Activated CD8-positive, alpha-beta memory T cell treated with anti-CD3 and anti-CD28 coated beads for 36 hours (primary cell): ENCODE data around the gene AZI2. TPM values are rescaled to one million over a fixed set of nuclear protein-coding genes. Genes with fewer than 3 reads are reported as not detected.

Experiments
- CTCF ChIA-PET: fragments of 350-600 bp; sonication (Branson Sonifier 250); formaldehyde crosslinking; loops from one replicate; lab custom pipeline; 2021; ENCODE audit warnings: antibody characterized with exemption; lab: Charles Lee
- POLR2A ChIA-PET: fragments of 350-600 bp; sonication (Branson Sonifier 250); formaldehyde crosslinking; loops from one replicate; lab custom pipeline; 2021; ENCODE audit warnings: antibody characterized with exemption; lab: Charles Lee
- total RNA-seq, 2 experiments: library from RNA; stranded (reverse); gene quantifications; one replicate each; pipeline ENCODE4 v1.2.3, GENCODE V29; 2021

AZI2 gene
- total RNA-seq, 2 experiments from 2014 or later, result 27.3 to 32.4 TPM

DNA sequence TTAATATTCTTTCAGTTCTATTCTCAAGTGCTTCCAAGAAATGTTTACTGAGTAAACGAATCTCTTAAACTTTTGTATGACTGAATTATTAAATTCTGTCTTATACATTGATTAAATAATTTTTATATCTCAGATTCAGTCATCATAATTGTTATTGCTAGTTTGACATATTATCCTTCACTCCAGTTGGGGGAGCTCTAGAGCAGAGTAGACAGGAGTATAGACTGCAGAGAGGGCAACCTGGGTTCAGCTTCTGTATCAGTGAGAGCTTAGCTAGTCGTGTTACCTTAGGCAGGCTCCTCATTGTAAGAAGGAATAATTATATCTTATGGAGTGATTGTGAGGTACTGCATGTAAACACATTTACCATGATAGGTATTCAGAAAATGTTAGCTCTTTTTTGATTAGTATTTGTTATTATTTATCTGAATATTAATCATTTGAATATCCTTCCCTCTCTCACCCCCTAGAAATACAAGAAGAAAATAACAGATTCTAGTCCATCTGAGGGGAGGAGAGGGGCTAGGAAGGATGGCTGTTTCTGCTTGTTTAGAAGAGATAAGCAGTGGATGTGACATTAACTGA is 31.1 kb downstream of the AZI2 start:
- POLR2A ChIA-PET, result no interaction called here
- CTCF ChIA-PET, result interaction anchor here (0.5 to 0.9 kb wide), 3 partner anchors 606 to 844 kb away, joined by 4 to 5 read pairs (median 4); no protein-coding TSS in a partner anchor

DNA sequence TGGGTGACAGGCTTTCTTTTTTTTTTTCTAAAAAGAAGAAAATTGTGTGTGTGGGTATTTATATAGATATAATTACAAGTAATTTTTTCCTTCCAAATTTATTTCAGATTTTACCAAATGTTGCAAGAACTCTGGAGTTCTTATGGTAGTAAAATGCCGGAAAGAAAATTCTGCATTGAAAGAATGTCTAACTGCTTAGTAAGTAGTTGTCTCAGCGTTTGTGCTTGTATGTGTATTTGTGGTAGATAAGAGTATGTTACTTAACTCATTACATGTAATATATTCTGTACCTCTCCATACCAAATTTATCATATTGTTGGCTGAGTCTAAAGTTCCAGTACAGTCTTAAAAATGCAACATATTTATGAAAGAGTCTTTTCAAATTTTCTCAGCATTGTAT is 32.4 kb downstream of the AZI2 start:
- ChIA-PET POLR2A (no interaction called here), CTCF (no interaction called here)

DNA sequence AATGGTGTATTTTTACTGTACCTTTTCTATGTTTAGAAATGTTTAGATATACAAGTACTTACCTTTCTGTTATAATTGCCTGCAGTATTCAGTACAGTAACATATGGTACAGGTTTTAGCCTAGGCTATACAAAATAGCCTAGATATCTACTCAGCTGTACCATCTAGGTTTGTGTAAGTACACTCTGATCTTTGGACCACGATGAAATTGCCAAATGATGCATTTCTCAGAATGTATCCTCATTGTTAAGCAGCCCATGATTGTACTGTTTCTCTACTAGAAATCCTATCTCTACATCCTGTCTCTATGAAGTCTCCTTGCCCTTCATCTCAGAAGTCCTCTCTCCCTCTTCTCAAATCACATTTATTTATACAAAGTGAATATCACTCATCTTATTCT is 32.9 kb downstream of the AZI2 start:
- POLR2A ChIA-PET, result no interaction called here
- CTCF ChIA-PET, result no interaction called here

DNA sequence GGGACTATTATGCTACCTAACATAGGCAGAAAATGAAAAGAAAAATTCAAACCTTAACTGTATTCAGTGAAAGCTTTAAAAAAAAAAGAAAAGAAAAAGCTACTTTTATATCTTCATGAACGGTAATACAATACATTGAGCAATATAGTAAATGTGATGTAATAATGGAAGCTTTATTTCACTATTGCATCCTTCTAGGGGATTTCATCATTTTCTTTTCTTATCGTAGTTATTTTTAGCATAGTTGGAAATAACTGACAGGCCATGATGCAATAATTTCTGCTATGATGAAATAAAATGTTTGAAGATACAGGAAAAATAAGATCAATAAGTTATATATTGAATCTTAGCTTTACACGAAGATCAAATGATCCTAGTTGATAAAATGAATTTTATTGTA is 40.4 kb downstream of the AZI2 start:
- POLR2A ChIA-PET, result interaction anchor here (0.7 kb wide), 1 partner anchor 466 kb away, joined by 3 read pairs; no protein-coding TSS in a partner anchor

DNA sequence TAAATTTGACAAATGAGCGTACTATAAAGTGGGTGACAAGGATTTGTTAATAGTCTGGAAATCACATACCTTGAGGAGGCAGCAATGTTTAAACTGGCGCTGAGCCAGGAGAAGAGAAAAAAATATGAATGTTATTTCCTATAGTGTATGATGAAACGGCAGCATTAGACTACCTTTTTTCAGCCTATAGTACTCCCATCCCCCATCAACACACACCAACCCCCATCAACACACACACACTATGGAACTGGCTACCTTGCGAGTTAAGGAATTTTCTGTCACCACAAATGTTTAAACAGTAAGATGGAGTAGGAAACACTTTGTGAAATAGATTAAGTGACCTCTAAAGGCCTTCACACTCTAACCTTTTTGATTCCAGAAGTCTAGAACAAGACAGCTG is 46.9 kb downstream of the AZI2 start:
- ChIA-PET POLR2A (no interaction called here), CTCF (no interaction called here)

More for the DNA sequence above, 40.4 kb downstream of the AZI2 start:
- CTCF ChIA-PET, result no interaction called here

DNA sequence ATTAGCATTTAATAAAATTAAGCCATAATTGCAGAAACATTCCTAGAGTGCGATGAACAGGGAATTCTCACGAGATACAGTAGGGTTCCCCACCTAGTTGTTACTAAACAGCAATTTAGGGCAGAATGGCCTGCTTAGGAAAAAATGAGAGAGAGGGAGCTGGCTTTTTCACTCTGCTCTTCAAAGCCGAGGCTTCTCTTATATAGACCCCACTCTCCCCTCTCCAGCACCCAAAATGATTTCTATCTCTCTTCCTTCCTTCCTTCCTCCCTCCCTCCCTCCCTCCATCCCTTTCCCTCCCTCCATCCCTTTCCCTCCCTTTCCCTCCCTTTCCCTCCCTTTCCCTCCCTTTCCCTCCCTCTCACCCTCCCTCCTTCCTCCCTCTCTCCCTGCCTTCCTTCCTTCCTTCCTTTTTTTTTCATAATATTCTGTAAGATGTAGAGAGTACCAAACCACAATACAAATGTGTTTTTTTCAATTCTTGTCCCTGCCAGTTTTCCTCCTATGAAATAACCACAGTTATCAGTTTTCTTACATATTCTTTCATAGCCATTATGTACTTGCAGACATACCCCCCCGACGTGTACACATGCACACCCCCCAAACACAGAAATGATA is 48.2 kb downstream of the AZI2 start:
- POLR2A ChIA-PET, result no interaction called here
- CTCF ChIA-PET, result no interaction called here

DNA sequence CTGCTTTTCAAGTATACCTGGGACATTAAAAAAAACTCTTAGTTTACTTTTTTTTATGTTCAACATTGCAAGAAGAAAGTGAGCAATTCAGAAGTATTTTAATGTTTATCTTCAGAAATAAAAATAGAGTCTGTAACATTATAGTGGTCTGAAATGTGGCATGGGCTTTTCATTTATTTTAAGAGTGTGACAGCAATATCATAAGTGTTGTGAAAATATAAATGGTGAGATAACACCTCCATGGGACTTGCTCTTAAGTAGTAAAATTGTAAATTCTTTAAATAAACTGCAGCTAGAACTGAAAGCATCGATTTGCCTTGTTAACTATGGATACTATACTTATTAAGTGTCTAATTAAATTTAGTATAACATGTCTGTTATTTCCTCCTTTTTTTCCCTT is 48.9 kb downstream of the AZI2 start:
- POLR2A ChIA-PET, result no interaction called here
- CTCF ChIA-PET, result no interaction called here

DNA sequence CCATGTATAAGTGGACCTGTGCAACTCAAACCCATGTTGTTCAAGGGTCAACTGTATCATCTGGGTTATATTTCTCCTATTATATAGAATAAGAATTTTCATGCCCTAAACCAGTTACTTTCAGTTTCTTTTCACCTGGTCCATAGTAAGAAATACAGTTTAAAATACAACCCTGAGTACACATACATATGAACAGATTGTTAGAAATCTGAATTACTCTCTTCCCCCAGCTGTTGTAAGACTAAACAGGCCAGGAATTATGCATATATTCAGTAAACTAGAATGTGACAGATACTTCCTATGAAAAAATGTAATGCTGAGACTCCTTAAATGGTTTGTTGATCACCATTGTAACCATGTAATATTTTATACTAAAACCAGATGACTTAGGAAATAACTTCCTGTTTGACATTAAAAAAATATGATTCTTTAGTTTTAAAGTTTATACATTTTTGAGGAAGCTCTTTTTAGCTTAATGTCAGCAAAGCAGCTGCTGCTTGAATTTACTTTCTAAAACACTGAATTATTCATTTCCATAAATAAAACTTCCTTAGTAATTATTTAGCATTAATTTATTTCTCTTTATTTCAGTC is 52.6 kb downstream of the AZI2 start:
- CTCF ChIA-PET, result no interaction called here

DNA sequence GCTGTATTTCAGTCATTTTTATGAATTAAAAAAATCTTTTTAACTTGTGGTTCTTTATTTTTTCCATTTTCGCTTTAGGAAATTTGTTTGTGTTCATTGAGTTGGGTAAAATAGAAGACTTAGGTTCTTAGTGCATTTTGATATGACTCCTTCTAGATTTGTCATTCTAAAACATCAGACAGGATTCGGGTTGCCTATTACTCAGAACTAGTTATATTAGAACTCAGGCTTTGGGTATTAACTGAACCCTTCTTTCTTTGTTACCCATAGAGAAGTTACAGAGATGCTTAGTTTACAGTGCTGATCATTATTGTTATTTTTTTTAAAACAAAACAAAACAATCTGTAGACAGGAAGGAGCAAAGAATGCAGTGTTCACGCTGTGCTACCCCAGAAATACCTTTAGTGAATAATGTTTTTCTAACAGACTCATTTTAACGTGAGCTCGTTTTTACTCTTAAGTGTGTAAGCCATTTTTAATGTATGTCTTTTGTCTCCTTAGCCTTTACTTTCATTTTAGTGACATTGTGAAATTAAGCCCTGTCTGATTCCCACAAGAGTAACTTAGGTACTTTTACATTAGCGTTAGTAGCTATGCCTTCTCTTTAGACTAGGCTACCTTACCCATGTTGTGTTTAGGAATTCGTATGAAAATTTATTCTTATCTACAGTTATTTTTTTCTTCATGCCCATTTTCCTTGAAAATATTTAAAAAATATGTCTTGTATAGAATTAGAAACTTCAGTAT is 53.8 kb downstream of the AZI2 start:
- ChIA-PET CTCF (interaction anchor here (0.6 to 0.8 kb wide), 2 partner anchors 573 to 583 kb away, joined by 3 to 4 read pairs; partner anchors contain the start of gene EOMES), POLR2A (interaction anchor here (0.5 kb wide), 1 partner anchor 343 kb away, joined by 4 read pairs; no protein-coding TSS in a partner anchor)

More for the DNA sequence above, 52.6 kb downstream of the AZI2 start:
- POLR2A ChIA-PET, result interaction anchor here (0.7 to 0.9 kb wide), 2 partner anchors 577 to 584 kb away, joined by 3 read pairs; no protein-coding TSS in a partner anchor

DNA sequence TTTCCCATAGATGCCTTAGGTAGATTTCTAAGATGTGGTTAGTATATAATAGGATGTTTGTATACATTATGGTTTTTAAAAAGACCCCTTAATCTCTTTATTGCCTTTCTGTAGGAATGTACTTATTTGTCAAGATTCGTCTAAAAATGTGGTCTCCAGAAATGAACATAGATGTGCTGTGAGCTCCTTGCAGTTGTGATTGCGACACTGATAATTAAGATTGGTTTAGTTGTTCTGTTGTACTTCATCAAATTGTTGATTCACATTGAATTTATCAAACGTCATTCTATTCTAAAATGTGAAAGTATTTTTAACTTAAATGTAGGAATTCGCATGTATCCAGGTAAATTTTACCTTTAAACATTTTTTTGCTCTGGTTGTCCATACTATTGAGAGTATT is 56.0 kb downstream of the AZI2 start:
- POLR2A ChIA-PET, result interaction anchor here (0.6 to 1.3 kb wide), 4 partner anchors 550 to 575 kb away, joined by 3 to 9 read pairs (median 3); no protein-coding TSS in a partner anchor
- CTCF ChIA-PET, result no interaction called here

DNA sequence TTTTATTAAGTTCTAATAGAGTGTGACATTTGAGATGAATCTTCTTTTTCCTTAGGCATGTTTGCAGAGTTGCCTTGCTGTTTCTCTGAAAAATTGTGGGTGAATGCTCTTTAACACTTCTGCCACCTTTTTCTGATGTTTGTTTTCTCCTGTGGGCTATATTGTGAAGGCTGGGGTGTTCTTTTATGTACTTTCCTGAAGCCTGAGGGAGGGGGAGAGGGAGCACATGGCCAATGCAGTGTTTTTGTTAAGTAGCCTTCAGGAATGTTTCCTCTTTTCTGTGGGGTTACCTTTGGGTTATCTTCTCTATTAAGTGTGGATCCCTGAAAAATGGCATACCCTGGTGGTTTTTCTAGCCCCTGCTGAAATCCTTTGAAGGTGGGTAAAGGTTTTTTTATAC is 57.0 kb downstream of the AZI2 start:
- ChIA-PET CTCF (interaction anchor here (0.8 to 1.4 kb wide), 2 partner anchors 570 to 579 kb away, joined by 3 to 4 read pairs; partner anchors contain the start of gene EOMES), POLR2A (interaction anchor here (1.0 kb wide), 1 partner anchor 572 kb away, joined by 3 read pairs; no protein-coding TSS in a partner anchor)

DNA sequence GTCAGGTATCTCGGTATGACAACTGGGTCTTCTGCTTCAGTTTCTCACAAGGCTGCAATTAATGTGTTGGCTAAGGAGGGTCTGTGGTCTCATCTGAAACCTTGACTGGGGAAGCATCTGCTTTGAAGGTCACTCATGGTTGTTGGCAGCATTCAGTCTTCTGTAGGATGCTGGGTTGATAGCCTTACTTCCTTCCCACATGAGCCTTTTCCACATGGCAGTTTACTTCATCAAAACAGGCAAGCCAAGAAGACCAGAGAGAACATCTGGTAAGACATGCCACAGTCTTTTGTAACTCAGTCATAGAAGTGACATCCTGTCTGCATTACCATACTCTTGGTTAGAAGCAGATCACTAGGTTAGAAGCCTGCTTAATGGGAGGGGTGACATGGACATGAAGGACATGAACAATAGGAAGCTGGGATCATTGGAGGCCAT is 57.7 kb downstream of the AZI2 start:
- CTCF ChIA-PET, result interaction anchor here (1.4 kb wide), 1 partner anchor 579 kb away, joined by 3 read pairs; no protein-coding TSS in a partner anchor

DNA sequence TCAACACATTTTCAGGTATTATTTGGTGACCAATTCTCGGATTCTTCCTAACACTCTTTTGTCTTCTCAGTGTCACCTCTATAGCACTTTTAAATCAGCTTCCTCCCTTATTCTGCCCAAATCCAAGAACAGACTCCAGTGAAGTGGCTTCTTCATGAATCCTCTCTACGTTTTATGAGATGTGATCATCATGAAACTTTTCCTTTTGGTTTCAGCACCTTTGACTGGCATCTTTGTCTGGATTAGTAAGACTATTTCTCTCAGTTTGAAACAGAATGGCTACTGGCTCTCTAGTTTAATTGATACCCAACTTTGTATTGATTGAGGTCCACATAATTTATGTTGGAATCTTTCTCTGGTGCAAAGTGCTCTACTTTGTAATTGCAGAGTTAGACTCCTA is 61.6 kb downstream of the AZI2 start:
- ChIA-PET POLR2A (no interaction called here), CTCF (interaction anchor here (1.0 to 1.2 kb wide), 3 partner anchors 19 to 575 kb away, joined by 3 to 6 read pairs (median 3); no protein-coding TSS in a partner anchor)

More for the DNA sequence above, 57.7 kb downstream of the AZI2 start:
- POLR2A ChIA-PET, result no interaction called here

DNA sequence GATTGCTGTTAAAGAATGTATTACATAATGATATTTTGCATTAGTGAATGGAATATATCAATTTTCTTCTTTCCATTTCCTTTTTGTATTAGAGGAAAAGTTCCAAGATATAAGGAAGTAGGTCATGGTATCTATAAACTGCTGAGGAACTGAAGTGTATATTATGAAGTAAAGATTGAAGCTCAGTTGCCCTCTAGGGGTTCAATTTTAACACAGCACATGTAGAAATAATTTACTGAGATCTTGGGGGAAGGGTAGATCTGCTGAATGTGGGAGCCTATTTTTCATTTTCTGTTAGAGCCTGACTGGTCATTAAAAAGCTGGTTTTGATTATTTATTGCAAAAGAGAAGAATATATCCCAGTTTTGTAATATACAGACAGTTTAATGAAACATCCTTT is 62.0 kb downstream of the AZI2 start:
- ChIA-PET POLR2A (no interaction called here), CTCF (interaction anchor here (1.0 to 1.2 kb wide), 3 partner anchors 19 to 574 kb away, joined by 3 to 6 read pairs (median 3); no protein-coding TSS in a partner anchor)

DNA sequence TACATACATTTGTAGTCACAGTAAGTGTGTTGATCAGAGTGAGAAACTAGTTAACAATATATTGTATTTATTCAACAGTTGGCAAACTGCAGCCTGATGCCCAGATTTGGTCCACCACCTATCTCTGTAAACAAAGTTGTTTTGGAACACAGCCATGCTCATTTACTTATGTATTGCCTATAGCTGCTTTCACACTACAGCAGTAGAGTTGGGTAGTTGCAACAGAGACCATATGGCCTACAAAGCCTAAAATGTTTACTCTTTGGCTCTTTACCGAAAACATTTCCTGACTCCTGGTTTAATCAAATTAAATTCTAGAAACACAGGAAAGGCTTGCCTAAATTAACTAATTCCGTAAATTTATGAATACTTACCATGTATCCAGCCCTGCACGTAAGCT is 67.8 kb downstream of the AZI2 start:
- ChIA-PET POLR2A (no interaction called here), CTCF (no interaction called here)

DNA sequence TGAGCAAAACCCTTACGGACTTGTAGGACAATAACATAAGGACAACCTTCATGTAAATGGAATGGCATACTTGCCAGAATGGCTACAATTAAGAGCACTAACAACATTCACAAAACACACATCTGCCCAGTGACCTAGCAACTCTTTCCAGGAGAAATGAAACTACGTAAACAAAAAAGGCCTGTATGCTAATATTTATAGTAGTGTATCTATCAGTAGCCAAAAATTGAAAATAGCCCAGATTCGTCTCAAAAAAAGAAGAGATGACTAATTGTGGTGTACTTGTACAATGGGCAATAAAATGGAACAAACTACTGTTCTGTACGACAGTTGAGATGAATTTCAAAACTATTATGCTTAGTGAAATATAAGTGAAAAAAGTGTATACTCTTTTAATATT is 68.9 kb downstream of the AZI2 start:
- ChIA-PET CTCF (no interaction called here), POLR2A (no interaction called here)

DNA sequence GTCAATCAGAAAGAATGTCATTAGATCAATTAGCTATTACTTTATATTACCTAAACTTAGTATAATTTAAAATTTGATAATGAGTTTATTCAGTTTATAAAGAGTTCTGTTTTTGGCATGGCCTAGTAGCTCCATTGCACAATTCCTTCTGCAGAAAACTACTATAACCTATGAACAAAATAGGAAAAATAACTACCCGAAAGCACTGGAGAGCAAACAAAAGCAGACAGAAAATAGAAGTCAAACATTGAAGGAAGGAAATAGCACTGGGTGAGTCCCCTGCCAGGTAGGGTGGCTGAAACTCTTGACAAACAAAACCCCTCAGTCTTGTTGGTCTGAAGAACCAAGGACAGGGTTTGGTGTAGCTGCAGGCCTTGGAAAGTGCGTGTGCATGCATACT is 69.7 kb downstream of the AZI2 start:
- ChIA-PET POLR2A (no interaction called here), CTCF (no interaction called here)

DNA sequence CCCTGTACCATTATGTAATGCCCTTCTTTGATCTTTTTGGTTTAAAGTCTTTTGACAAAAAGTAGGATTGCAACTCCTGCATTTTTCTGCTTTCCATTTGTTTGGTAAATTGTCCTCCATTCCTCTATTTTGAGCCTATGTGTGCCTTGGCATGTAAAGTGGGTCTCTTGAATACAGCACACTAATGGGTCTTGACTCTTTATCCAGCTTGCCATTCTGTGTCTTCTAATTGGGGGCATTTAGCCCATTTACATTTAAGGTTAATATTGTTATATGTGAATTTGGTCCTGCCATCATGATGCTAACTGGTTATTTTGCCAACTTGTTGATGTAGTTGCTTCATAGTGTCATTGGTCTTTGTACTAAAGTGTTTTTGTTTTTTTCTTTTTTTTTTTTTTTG is 74.8 kb downstream of the AZI2 start:
- ChIA-PET CTCF (no interaction called here), POLR2A (no interaction called here)
